Right atrium auricular region (tissue), 2 donors: ENCODE data around the gene SCN10A. TPM values are rescaled to one million over a fixed set of nuclear protein-coding genes. Genes with fewer than 3 reads are reported as not detected.

ENCODE experiments used
- DNase-seq: peaks from one replicate; pipeline ENCODE4 v3.0.0-alpha.2; 2019; ENCODE audit warnings: low spot score
- H3K27ac ChIP-seq, 2 donors: fragments of 200-600 bp; sonication (generic); 1 replicate in 1 of 2; 2 replicates in 1 of 2; pipeline ENCODE4 v1.5.1; 2016 to 2019
- H3K27me3 ChIP-seq, 2 donors: fragments of 200-600 bp; sonication (generic); one replicate each; pipeline versions ENCODE4 v1.5.1 to v1.6.0; 2017 to 2019
- H3K36me3 ChIP-seq: fragments of 200-600 bp; sonication (generic); one replicate; pipeline ENCODE4 v1.5.1; 2016
- H3K4me1 ChIP-seq, 2 donors: fragments of 200-600 bp; sonication (generic); one replicate each; pipeline versions ENCODE4 v1.5.1 to v1.6.0; 2017 to 2019
- H3K4me3 ChIP-seq, 2 donors: fragments of 200-600 bp; sonication (generic); 1 replicate in 1 of 2; 2 replicates in 1 of 2; pipeline ENCODE4 v1.5.1; 2017 to 2019; ENCODE audit warnings: mild to moderate bottlenecking in 1 of 2, moderate library complexity in 1 of 2
- H3K9me3 ChIP-seq, 2 donors: fragments of 200-600 bp; sonication (generic); one replicate each; pipeline ENCODE4 v1.5.1; 2019
- total RNA-seq, 2 donors: library from RNA; depleted of rRNA; stranded (reverse); fragments of >200 nt; gene quantifications; one replicate each; pipeline ENCODE4 v1.1.0, GENCODE V29; 2016
- TF ChIP-seq, protein P1 (sequence below), 2 donors: fragments of 200-600 bp; sonication (generic); IDR thresholded peaks; one replicate each; pipeline ENCODE4 v1.5.1; 2019; ENCODE audit warnings: antibody characterized with exemption in 2 of 2

Gene SCN10A
- total RNA-seq, 2 donors from 2014 or later: 0.90 TPM; not detected in 1

DNA sequence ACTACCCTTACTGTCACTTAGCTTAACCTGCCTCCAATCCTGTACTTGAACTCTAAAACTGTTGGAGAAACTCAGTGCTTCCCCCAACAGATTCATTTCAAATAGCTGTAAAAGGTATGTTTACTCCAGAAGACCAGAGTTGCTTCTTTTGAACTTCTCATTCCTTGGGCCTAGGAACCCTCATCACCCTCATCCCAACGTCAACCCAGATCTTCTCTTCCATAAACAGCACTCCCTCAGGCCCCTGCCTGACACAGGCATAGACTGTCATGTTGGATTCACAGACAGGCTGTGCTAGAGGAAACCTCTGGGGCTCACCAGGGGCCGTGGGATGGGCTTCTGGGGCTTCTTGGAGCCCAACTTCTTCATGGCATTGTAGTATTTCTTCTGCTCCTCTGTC, 109.1 kb downstream of the SCN10A start:
- Histone ChIP-seq H3K9me3 (no peaks in the 10 kb centered on the region), H3K36me3 (no peaks in the 10 kb centered on the region), H3K27me3 (no peaks in the 10 kb centered on the region), H3K4me3 (no peak overlapping the region), H3K4me1 (peaks cover 0 to 7% of the 10 kb centered on the region in 2 donors), H3K27ac (no peak overlapping the region)
- no peak for DNase-seq
- TF ChIP-seq, protein P1, sequence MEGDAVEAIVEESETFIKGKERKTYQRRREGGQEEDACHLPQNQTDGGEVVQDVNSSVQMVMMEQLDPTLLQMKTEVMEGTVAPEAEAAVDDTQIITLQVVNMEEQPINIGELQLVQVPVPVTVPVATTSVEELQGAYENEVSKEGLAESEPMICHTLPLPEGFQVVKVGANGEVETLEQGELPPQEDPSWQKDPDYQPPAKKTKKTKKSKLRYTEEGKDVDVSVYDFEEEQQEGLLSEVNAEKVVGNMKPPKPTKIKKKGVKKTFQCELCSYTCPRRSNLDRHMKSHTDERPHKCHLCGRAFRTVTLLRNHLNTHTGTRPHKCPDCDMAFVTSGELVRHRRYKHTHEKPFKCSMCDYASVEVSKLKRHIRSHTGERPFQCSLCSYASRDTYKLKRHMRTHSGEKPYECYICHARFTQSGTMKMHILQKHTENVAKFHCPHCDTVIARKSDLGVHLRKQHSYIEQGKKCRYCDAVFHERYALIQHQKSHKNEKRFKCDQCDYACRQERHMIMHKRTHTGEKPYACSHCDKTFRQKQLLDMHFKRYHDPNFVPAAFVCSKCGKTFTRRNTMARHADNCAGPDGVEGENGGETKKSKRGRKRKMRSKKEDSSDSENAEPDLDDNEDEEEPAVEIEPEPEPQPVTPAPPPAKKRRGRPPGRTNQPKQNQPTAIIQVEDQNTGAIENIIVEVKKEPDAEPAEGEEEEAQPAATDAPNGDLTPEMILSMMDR (IDR thresholded peaks at IDR 0.05): no peak

GRCh38 chr3:38702231-38702630, 113.8 kb downstream of the SCN10A start:
- Histone ChIP-seq H3K4me1 (no peaks in the 10 kb centered on the region), H3K4me3 (no peak overlapping the region), H3K9me3 (no peaks in the 10 kb centered on the region), H3K27ac (no peak overlapping the region), H3K27me3 (no peaks in the 10 kb centered on the region), H3K36me3 (no peaks in the 10 kb centered on the region)
- TF ChIP-seq, protein P1 (IDR thresholded peaks at IDR 0.05): no peak
- no peak for DNase-seq

DNA sequence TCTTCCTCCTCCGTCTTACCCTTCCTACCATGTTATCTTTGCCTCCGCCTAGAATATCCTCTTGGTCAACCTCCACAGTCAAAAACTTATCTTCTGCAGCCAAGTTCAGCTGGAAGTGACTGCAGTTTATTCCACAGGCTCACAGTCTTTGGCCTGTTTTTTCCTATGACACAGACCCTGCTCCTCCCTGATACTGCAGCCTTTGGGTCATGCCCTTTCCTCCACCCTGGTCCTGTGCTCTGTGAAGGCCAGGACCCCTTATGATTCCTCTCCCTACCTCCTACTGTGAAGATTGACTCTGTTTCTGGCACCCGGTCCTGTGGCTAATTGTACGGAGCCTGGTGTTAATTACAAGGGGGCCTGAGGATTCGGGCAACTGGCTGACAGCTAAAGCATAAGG, 117.3 kb downstream of the SCN10A start:
- no peak for DNase-seq
- H3K4me1 ChIP-seq: no peaks in the 10 kb centered on the region
- no peaks in the 10 kb centered on the region for H3K27me3 ChIP-seq
- no peaks in the 10 kb centered on the region for H3K36me3 ChIP-seq
- no peak overlapping the region for H3K27ac ChIP-seq
- no peak overlapping the region for H3K4me3 ChIP-seq
- no peaks in the 10 kb centered on the region for H3K9me3 ChIP-seq
- TF ChIP-seq, protein P1 (IDR thresholded peaks at IDR 0.05): no peak

DNA sequence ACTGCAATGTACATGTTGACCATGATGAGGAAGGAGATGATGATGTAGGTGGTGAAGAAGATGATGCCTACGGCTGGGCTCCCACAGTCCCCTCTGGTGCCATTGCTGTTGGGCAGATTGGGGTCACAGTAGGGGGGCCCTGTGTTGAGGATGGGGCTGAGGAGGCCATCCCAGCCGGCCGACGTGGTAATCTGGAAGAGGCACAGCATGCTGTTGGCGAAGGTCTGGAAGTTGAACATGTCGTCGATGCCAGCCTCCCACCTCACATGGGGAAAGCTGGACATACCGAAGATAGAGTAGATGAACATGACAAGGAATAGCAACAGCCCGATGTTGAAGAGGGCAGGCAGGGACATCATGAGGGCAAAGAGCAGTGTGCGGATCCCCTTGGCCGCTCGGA, 118.0 kb downstream of the SCN10A start:
- Histone ChIP-seq H3K4me1 (no peaks in the 10 kb centered on the region), H3K4me3 (no peak overlapping the region), H3K36me3 (no peaks in the 10 kb centered on the region), H3K27me3 (no peaks in the 10 kb centered on the region), H3K27ac (no peak overlapping the region), H3K9me3 (no peaks in the 10 kb centered on the region)
- TF ChIP-seq, protein P1 (IDR thresholded peaks at IDR 0.05): no peak
- DNase-seq: no peak

DNA sequence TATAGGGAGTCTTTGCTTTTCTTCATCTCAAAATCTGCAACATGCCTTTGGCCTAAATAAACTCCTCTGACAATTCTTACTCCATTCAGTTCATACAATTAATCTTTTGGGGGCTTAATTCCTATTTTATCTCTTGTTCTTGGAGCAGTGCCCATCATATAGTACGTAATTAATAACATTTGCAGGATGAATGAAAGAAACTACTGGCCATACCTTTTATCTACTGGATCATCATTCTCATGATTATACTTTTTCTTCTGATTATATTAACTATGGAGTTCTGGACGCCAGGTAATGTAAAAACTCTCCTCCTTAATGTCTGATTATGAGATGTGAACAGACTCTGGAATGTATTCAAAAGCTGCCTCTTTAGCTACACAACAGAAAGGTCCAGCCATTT, 120.0 kb downstream of the SCN10A start:
- no peak for DNase-seq
- H3K27me3 ChIP-seq: no peaks in the 10 kb centered on the region
- H3K9me3 ChIP-seq: no peaks in the 10 kb centered on the region
- no peak overlapping the region for H3K27ac ChIP-seq
- H3K4me1 ChIP-seq: no peaks in the 10 kb centered on the region
- H3K4me3 ChIP-seq: no peak overlapping the region
- H3K36me3 ChIP-seq: no peaks in the 10 kb centered on the region
- TF ChIP-seq, protein P1 (IDR thresholded peaks at IDR 0.05): no peak

- H3K27ac ChIP-seq: no peak overlapping the region
- H3K4me3 ChIP-seq: no peak overlapping the region
- H3K36me3 ChIP-seq: no peaks in the 10 kb centered on the region
- TF ChIP-seq, protein P1 (IDR thresholded peaks at IDR 0.05): no peak
- no peaks in the 10 kb centered on the region for H3K9me3 ChIP-seq
- no peaks in the 10 kb centered on the region for H3K27me3 ChIP-seq
- H3K4me1 ChIP-seq: no peaks in the 10 kb centered on the region
- DNase-seq: no peak
Measured at GRCh38 chr3:38690185-38690584, 125.8 kb downstream of the SCN10A start.
